ENCODE measurements around the gene ZNF827.

The ZNF827 gene

DNA sequence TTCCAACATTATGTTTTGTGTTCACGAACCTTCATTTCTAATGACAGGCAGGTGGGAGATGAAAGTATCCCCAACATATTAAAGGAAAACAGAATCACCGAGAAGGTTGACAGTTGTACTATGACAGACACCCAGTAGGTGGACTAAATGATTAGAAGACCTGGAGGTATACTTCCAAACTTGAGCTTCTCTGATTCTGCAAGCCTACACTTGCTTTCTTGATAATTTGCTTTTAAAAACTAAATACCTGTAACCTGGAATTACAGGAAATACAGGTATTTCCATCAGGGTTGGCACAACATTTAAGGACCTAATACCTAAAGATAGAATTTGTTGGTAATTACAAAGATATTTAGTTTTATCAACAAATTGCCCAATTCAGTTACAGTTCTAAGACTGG, 215.3 kb downstream of the ZNF827 start:
- no peak for DNase-seq (ENCODE audit: low read depth in 1 of 2, low spot score in 1 of 2)

DNA sequence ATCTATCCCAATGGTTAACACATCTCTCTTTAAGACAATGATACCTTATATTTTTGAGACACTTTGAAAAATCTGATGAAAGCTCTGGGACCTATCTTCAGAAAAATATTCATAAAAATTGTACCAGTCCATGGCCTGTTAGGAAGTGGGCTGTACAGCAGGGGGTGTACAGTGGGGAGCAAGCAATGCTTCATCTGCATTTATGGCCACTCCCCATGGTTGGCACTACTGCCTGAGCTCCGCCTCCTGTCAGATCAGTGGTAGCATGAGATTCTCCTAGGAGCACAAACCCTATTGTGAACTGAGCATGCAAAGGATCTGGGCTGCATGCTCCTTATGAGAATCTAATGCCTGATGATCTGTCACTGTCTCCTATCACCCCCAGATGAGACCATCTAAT, 216.1 kb downstream of the ZNF827 start:
- no peak for DNase-seq (ENCODE audit: low read depth in 1 of 2, low spot score in 1 of 2)

DNA sequence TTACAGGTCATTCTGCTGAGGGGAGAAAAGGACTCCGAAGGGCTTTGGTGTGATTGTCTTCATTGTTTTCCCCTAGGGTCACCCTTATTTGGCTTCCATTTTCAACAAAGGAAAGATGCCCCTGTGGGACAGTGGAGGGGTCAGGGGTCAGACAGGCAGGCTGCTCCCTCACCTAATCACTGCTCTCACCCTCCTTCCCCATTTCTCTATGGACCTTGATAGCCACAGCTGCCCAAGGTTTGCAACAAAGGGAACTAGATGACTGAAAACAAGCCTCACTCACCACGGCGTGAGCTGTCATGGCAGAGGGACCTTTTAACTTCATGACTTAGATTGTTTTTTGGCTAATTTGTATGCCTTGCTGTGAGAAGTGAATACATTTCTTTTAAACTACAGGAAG, 218.0 kb downstream of the ZNF827 start:
- no peak for DNase-seq (ENCODE audit: low read depth in 1 of 2, low spot score in 1 of 2)

DNA sequence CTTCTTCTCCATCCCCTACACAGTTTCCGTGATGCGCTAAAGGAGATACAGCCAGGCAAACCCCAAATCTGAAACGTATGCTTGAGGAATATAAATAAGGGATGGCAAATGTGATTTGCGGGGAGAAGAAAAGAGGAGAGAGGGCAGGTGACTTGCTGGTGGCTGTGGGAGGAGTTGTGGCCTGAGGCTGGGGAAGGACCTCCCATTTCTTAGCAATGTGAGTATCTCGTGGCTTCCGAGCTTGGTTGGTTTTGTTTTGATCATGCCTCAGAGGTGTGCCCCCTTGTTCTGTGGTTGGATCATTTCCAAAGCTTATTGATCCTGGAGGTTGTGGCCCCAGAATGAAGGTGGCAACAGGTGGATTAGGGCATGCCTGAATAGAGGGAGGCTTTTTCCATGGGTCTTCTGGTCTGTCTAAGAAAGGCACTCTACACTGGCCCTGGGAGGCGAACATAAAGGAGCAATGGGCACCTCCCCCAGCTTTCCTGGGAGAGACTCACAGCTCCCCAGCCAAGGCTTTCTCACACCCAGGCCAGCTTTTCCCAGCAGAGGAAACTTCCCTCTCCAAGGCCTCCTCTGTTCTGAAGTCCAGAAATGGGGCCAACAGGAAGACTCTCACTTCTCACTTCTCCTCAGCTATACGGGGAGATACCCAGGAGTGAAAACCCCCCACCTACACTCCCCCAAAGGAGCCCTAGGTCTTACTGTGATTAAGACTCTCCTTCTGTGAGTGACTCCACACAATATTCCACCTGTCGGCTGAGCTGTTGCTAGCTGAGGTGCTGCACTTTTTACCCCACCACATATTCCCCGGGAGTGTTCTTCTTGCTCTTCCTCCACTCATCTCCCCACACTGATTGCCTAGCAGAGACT, 218.6 kb downstream of the ZNF827 start:
- no peak for DNase-seq (ENCODE audit: low read depth in 1 of 2, low spot score in 1 of 2)

DNA sequence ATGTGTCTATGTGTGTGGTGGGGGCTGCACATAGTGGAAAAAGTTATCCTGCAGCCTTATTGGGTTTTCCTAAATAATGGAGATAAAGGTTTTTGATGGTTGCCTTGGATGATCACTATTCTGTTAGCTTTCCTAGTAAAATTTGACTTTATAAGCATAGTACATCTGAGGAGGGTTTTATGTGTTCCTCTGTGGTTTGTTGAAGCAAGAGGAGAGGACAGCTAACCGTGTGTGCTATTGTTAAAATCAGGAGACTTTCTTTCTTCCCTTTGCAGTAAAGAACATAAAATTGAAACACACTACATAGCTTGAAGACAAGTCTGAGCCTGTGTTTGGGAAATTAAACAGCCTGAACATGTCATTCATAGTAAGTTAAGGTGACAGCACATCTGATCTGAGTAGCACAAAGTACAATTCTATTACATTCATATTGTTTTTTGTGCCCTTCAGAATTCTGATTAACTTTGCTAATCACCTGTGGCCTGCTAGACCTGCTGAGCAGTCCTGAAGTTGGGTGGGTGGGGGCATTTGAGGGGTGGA, 221.9 kb downstream of the ZNF827 start:
- DNase-seq (ENCODE audit: low read depth in 1 of 2, low spot score in 1 of 2) = no peak

DNA sequence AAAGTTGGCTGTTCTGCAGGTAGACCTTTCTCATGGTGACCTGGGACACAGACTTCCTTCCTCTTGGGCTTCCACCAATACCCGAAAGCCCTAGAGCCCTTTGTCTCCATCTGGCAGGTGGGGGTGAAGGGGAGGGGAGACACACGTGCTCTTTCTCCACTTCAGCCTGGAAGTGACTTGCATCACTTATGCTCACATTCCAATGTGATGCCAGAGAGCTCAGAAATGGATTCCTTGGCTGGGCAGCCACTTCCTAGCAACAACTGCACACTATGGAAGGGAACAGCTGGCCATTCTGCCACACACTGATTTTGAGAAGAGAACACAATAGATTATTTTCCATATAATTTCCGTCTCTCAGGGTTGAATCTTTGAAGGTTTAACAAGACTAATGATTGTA, 222.4 kb downstream of the ZNF827 start:
- no peak for DNase-seq (ENCODE audit: low read depth in 1 of 2, low spot score in 1 of 2)

DNA sequence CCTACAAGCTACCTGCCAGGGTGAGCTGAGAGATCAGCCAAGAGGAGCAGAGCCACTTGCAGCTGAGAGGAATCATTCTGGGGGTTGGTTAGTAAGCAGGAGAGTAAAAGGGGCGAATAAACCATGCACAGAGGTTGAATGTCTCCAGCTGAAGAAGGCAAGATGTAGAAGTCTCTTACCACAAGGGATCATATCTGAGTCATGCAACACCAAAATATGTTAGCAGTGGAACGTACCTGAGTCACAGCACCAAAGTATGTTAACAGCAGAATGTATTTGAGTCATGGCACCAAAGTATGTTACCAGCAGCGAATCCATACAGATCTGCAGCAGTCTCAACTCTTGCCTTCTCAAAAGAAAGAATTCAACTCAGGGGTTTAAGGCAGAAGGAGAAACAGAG, 228.8 kb downstream of the ZNF827 start:
- DNase-seq (ENCODE audit: low read depth in 1 of 2, low spot score in 1 of 2) = no peak

DNA sequence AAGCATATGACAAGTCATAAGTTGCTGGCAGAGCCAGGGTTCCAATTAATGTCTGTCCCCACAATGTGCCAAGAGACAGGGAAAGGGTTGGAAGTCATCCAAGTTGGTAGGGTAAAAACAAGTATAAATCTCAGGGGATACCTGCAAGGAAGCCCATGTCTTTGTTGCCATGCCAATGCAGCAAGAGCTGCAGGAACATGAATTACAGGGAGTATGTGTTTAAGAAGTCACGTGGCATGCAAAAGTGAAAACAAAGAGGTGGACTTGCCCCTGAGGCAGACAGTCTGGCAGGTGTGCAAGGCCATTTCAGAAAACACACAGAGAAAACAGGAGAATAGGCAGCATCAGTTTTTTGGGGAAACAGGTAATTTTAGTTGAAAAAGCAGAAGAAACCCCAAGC, 229.3 kb downstream of the ZNF827 start:
- DNase-seq (ENCODE audit: low read depth in 1 of 2, low spot score in 1 of 2) = no peak

Data from activated T-helper 1 cell treated with anti-CD3 and anti-CD28 coated beads, Interleukin-2, amount 50 U/mL, for 16 hours (primary cell).